HepG2 (cell line): ENCODE measurements around the gene UCHL3. TPM values are rescaled to one million over a fixed set of nuclear protein-coding genes. Genes with fewer than 3 reads are reported as not detected.
A peak's percentile ranks its signal among the peaks of the same experiment; 100 is the strongest.

Experiments used
- ARNT ChIP-seq: fragments of 450-650 bp; IDR thresholded peaks from 2 replicates; pipeline ENCODE4 v1.6.1; 2017
- CHCHD3 ChIP-seq: sonication (generic); formaldehyde crosslinking; IDR thresholded peaks from 2 replicates; pipeline ENCODE4 v1.8.0; 2022; ENCODE audit warnings: mild to moderate bottlenecking, missing genetic modification reagents, moderate library complexity
- MAFK ChIP-seq, 2 experiments: IDR thresholded peaks in 1 of 2; conservative IDR thresholded peaks in 1 of 2; 2 replicates each; pipeline ENCODE4 v1.6.1; 2011; ENCODE audit warnings: improper control_type of control experiment in 2 of 2, low read length in 2 of 2
- MEF2D ChIP-seq: sonication (generic); formaldehyde crosslinking; IDR thresholded peaks from 2 replicates; pipeline ENCODE4 v1.5.1; 2020; ENCODE audit warnings: mild to moderate bottlenecking, missing genetic modification reagents
- MEIS2 ChIP-seq: sonication (generic); formaldehyde crosslinking; IDR thresholded peaks from 2 replicates; pipeline ENCODE4 v1.9.0; 2021; ENCODE audit warnings: mild to moderate bottlenecking, missing genetic modification reagents
- ZBTB37 ChIP-seq: sonication (generic); formaldehyde crosslinking; IDR thresholded peaks from 2 replicates; pipeline ENCODE4 v1.4.0; 2020; ENCODE audit warnings: mild to moderate bottlenecking, missing genetic modification reagents
- ZHX1 ChIP-seq: sonication (generic); formaldehyde crosslinking; IDR thresholded peaks from 2 replicates; pipeline ENCODE4 v1.8.1; 2022; ENCODE audit warnings: low read depth, mild to moderate bottlenecking, missing genetic modification reagents
- ZNF224 ChIP-seq: sonication (generic); formaldehyde crosslinking; IDR thresholded peaks from 2 replicates; pipeline ENCODE4 v1.5.0; 2020; ENCODE audit warnings: mild to moderate bottlenecking, missing genetic modification reagents
- ZNF253 ChIP-seq: sonication (generic); formaldehyde crosslinking; IDR thresholded peaks from 2 replicates; pipeline ENCODE4 v1.8.0; 2022; ENCODE audit warnings: mild to moderate bottlenecking, missing genetic modification reagents, borderline replicate concordance
- ZNF292 ChIP-seq: sonication (generic); formaldehyde crosslinking; IDR thresholded peaks from 2 replicates; pipeline ENCODE4 v1.8.1; 2022; ENCODE audit warnings: mild to moderate bottlenecking, low read depth, missing genetic modification reagents, borderline replicate concordance
- ZNF350 ChIP-seq: sonication (generic); formaldehyde crosslinking; IDR thresholded peaks from 2 replicates; pipeline ENCODE4 v1.4.0; 2020; ENCODE audit warnings: mild to moderate bottlenecking, low read depth, missing genetic modification reagents, borderline replicate concordance
- ZNF484 ChIP-seq: sonication (generic); formaldehyde crosslinking; IDR thresholded peaks from 2 replicates; pipeline ENCODE4 v1.5.1; 2020; ENCODE audit warnings: mild to moderate bottlenecking, low read depth, missing genetic modification reagents, borderline replicate concordance
- ZNF552 ChIP-seq: sonication (generic); formaldehyde crosslinking; IDR thresholded peaks from 2 replicates; pipeline ENCODE4 v1.9.0; 2022; ENCODE audit warnings: missing genetic modification reagents, mild to moderate bottlenecking, borderline replicate concordance
- ZNF713 ChIP-seq: sonication (generic); formaldehyde crosslinking; IDR thresholded peaks from 2 replicates; pipeline ENCODE4 v1.4.0; 2020; ENCODE audit warnings: mild to moderate bottlenecking, missing genetic modification reagents
- polyA plus RNA-seq, 8 experiments: library from polyadenylated mRNA; depleted of rRNA in 3 of 8; stranded (reverse) in 7 of 8; unstranded in 1 of 8; fragments of >200 nt; fragmentation: Illumina TruSeq in 4 of 8; extraction: Trizol in 4 of 8; gene quantifications; 2 replicates each; pipeline versions ENCODE4 v1.2.1 to v1.2.3, GENCODE V29; 2011 to 2016; ENCODE audit warnings: low read depth in 4 of 8, missing spikeins in 1 of 8, mixed read lengths in 1 of 8; ENCODE audit not compliant: insufficient read depth in 1 of 8
- total RNA-seq, 5 experiments: library from RNA; depleted of rRNA; stranded (reverse); fragments of >200 nt; fragmentation: Illumina TruSeq; extraction: Trizol; gene quantifications; 2 replicates each; pipeline ENCODE4 v1.2.3, GENCODE V29; 2016; ENCODE audit warnings: low read depth in 1 of 5
- TF ChIP-seq, protein P1 (sequence below): sonication (generic); formaldehyde crosslinking; IDR thresholded peaks from one replicate; pipeline ENCODE4 v1.5.1; 2020; ENCODE audit warnings: mild to moderate bottlenecking, missing genetic modification reagents; ENCODE audit errors: not compliant biosample characterization

UCHL3 gene
- total and polyA plus RNA-seq, 2 of the 13 experiments (the other 11 are each of a cell fraction or from before 2014, with no cell fraction given) = 36.2 to 93.3 TPM

DNA sequence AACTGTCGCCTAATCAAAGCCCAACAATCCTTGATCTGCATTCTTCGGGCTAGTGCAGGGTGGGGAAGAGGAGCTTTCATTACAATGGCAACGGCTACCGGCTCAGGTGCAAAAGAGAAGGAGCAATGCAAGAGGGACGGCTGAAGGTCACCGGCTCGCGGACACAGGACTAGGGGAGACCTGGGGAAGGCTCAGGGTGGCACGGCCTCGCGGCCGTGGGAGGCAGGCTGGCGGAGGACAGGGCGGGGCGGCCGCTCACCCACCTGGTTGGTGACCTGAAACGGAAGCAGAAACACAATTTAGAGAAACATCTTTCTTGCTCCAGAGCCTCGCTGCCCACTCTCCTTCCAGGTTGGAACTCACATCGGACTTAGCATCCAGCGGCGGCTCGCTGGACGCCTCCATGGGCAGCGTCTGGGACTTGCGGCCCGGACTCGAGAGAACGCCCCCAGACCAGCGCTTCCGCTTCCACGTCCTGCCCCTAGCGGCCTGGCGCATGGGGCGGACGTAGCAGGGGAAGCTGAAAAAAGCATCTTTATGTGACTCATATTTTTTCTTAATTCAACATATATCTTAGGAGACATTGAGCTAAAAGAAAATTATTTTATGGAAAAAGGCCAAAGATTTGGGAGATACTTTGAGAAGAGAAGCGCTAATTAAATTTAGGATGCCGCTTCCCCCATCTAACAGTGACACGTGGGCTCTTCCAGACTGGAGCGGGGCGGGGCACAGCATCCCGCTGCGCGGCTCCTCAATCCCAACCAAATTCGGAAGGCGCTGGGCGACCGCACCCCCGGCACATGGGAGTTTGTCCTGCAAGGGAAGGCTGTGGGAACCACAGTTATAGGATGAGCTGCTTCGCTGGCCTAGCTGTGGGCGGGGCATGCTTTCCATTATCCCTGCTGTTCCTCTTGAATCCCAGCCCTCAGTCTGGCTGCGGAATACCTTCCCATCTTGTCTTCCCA, 11.9 kb upstream of the UCHL3 start, which contains the start of gene COMMD6 (continued):
- TF ChIP-seq, protein P1, sequence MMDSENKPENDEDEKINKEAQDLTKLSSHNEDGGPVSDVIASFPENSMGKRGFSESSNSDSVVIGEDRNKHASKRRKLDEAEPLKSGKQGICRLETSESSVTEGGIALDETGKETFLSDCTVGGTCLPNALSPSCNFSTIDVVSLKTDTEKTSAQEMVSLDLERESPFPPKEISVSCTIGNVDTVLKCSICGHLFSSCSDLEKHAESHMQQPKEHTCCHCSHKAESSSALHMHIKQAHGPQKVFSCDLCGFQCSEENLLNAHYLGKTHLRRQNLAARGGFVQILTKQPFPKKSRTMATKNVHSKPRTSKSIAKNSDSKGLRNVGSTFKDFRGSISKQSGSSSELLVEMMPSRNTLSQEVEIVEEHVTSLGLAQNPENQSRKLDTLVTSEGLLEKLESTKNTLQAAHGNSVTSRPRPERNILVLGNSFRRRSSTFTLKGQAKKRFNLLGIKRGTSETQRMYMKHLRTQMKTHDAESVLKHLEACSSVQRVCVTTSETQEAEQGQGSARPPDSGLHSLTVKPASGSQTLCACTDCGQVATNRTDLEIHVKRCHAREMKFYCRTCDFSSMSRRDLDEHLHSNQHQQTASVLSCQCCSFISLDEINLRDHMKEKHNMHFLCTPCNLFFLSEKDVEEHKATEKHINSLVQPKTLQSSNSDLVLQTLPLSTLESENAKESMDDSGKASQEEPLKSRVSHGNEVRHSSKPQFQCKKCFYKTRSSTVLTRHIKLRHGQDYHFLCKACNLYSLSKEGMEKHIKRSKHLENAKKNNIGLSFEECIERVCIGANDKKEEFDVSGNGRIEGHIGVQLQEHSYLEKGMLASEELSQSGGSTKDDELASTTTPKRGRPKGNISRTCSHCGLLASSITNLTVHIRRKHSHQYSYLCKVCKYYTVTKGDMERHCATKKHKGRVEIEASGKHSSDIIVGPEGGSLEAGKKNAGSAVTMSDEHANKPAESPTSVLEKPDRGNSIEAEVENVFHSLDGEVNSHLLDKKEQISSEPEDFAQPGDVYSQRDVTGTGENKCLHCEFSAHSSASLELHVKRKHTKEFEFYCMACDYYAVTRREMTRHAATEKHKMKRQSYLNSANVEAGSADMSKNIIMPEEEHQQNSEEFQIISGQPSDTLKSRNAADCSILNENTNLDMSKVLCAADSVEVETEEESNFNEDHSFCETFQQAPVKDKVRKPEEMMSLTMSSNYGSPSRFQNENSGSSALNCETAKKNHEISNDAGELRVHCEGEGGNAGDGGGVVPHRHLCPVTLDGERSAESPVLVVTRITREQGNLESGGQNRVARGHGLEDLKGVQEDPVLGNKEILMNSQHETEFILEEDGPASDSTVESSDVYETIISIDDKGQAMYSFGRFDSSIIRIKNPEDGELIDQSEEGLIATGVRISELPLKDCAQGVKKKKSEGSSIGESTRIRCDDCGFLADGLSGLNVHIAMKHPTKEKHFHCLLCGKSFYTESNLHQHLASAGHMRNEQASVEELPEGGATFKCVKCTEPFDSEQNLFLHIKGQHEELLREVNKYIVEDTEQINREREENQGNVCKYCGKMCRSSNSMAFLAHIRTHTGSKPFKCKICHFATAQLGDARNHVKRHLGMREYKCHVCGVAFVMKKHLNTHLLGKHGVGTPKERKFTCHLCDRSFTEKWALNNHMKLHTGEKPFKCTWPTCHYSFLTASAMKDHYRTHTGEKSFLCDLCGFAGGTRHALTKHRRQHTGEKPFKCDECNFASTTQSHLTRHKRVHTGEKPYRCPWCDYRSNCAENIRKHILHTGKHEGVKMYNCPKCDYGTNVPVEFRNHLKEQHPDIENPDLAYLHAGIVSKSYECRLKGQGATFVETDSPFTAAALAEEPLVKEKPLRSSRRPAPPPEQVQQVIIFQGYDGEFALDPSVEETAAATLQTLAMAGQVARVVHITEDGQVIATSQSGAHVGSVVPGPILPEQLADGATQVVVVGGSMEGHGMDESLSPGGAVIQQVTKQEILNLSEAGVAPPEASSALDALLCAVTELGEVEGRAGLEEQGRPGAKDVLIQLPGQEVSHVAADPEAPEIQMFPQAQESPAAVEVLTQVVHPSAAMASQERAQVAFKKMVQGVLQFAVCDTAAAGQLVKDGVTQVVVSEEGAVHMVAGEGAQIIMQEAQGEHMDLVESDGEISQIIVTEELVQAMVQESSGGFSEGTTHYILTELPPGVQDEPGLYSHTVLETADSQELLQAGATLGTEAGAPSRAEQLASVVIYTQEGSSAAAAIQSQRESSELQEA = peak; percentile 77
- TF ChIP-seq ZNF224 (CRISPR knock-in tag) = no peak
- no peak; the same call in 1 of the 2 replicates for TF ChIP-seq ZNF552 (CRISPR knock-in tag)
- no peak for TF ChIP-seq ZHX1 (CRISPR knock-in tag)
- no peak for TF ChIP-seq ZNF713 (CRISPR knock-in tag)
- TF ChIP-seq CHCHD3 (CRISPR knock-in tag) = no peak
- TF ChIP-seq MAFK (conservative IDR thresholded peaks at IDR 0.05 in 1 of 2, IDR thresholded peaks at IDR 0.05 in 1 of 2; ENCODE audit: low read length in 2 of 2) = no peak
- no peak for TF ChIP-seq ZNF253
- peak; percentile 67; the same call in 1 of the 2 replicates for TF ChIP-seq MEIS2 (CRISPR knock-in tag)
- 0 out of 2 replicates have a peak, but pooled peaks have one; percentile 50 for TF ChIP-seq ZNF350
- no peak for TF ChIP-seq ZNF292
- TF ChIP-seq ARNT = no peak
- no peak for TF ChIP-seq MEF2D (CRISPR knock-in tag)
- TF ChIP-seq ZBTB37 = no peak
- no peak for TF ChIP-seq ZNF484 (CRISPR knock-in tag)
